GM19238 (cell line): ENCODE results near the gene KRTAP6-3.

Experiments used
- DNase-seq: peaks from one replicate; pipeline ENCODE4 v3.0.0; 2011; ENCODE audit warnings: low spot score; ENCODE audit not compliant: insufficient read length

The KRTAP6-3 gene

DNA sequence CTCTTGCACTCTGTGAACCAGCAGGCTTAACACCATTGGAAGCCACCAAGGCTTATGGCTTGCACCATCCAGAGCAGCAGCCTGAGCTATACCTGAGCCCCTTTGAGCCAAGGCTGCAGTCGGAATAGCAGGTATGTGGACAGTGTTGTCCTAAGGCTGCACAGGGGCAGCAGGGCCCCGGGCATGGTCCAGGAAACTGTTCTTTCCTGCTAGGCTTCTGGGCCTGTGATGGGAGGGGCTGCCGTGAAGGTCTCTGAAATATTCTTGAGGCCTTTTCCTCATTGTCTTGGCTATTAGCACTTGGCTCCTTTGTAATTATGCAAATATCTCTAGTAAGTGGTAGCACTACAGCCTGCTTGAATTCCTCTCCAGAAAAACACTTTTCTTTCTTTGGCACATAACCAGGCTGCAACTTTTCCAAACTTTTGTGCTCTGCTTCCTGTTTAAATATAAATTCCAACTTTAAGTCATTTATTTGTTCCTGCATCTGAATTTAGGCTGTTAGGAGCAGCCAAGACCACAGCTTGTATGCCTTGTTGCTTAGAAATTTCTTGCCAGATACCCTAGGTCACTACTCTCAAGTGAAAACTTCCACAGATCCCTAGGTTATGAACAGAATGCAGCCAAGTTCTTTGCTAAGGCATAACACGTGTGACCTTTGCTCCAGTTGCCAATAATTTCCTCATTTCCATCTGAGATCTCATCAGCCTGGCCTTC is 33.4 kb downstream of the KRTAP6-3 start:
- DNase-seq, result no peak

DNA sequence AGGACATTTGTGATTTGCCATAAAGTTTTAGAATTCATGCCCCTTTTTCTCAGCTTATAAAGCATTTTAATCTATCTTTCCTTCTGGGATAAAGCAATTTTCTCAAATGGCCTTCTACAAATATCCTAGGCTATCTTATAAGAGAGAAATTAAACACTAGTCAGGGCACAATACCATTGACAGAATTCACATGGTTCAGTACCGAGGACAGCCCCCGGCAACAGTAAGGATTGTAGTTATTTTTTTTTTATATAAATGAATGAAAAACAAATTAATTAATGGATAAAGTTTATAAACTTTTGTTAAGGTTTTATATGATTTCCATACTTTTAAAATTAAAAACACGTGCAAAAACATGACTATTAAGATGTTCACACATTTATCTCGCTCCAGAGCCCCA is 35.9 kb downstream of the KRTAP6-3 start:
- DNase-seq, result no peak

DNA sequence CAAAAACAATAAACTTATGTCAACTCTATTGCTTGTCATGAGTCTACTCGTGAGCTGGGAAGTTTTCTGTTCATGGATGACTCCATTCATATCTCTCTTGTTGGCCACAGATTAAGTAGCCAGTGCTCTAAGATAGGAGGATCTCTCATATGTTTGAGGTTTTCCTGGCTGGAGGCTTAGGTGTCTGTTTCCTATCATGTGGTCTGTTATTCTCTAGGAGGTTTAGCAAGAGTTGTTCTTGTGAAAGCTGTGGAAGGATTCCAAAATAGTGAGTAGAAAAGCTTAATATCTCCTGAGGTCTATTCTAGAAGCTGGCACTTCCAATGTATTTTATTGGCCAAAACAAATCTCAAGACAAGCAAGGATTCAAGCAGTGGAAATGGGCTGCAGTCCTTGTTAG is 37.0 kb downstream of the KRTAP6-3 start:
- DNase-seq, result no peak

DNA sequence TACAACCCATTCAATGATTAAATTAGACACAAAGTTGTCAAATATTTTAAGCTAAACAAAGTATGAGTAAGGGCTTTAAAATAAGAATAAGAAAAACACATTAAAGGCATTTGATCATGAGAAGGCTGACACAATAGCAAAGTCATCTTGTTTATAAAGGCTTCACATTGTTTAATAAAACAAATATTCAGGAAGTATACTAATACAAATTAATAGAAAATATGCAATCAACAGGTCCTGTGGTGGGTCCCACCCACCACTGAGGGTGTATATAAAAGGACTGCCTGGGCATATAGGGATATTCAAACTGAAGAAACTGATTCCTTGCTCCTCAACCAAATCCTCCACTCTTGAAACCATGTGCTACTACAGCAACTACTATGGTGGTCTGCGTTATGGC is 42.7 kb downstream of the KRTAP6-3 start, which contains the start of gene KRTAP20-2:
Gene KRTAP20-2, plus strand, starts transcription at position 301 of the 400 bp plus-strand sequence. Its CDS starts 58 bp downstream, at position 359.
- no peak for DNase-seq

DNA sequence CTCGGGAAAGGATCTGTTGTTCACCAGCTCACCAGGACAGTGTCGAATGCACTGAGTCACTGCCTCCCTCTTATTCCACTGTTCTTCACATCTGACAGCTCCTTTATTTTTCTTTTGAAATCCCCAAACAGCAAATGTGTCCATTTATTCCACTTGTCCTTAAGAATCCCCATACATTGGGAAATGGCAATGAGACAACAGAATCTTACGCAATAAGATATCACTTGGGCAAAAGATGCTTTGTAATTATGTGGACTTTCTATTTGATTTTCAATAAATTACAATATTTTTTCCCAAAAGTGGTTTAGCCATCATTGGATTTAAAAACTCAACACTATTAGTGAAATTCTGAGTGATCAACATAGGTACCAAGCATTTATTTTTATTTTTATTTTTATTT is 46.4 kb downstream of the KRTAP6-3 start:
- no peak for DNase-seq

DNA sequence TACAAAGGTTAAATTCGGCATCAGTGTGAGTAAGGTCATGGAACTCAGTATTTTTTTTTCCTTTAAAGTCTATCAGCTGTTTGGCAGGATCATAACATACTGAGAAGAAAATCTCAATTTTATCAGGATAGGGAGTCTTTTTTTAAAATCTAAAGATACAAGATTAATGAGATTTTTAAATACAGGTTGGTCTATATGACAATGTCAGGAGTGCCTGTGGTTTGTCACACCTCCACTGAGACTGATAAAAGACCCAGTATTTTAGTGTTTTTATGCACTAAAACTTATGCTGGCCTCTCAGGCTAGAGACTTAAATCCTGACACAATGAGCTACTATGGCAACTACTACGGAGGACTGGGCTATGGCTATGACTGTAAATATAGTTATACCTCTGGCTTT is 50.3 kb downstream of the KRTAP6-3 start, which contains the start of gene KRTAP20-3:
Gene KRTAP20-3, plus strand, starts transcription at position 301 of the 400 bp plus-strand sequence.
- no peak for DNase-seq
